Right kidney (tissue), 9 donors: Measurements from ENCODE around the gene ELF1.

Source experiments
- DNase-seq: peaks from one replicate; pipeline ENCODE4 v3.0.0-alpha.2; 2016
- long read RNA-seq, 8 donors: transcript quantifications; one replicate each; lab custom pipeline, GENCODE V29; 2026

ELF1 gene
- long read RNA-seq, donor 1, partial matches to known transcripts, result 0 of 2 reads
- long read RNA-seq, donor 1, other reads (novel, unspliced or antisense), result 0 of 2 reads
- long read RNA-seq, donor 2, result 0 reads
- long read RNA-seq, donor 3, result 0 reads
- long read RNA-seq, donor 4, partial matches to known transcripts, result 0 of 4 reads
- long read RNA-seq, donor 4, other reads (novel, unspliced or antisense), result 0 of 4 reads
- long read RNA-seq, donor 5, partial matches to known transcripts, result 83 of 102 reads
- long read RNA-seq, donor 5, other reads (novel, unspliced or antisense), result 19 of 102 reads
- long read RNA-seq, donor 6, partial matches to known transcripts, result 5 of 6 reads
- long read RNA-seq, donor 6, other reads (novel, unspliced or antisense), result 0 of 6 reads
- long read RNA-seq, donor 7, partial matches to known transcripts, result 19 of 21 reads
- long read RNA-seq, donor 7, other reads (novel, unspliced or antisense), result 0 of 21 reads
- long read RNA-seq, donor 8, partial matches to known transcripts, result 30 of 30 reads
- long read RNA-seq, donor 8, other reads (novel, unspliced or antisense), result 0 of 30 reads

DNA sequence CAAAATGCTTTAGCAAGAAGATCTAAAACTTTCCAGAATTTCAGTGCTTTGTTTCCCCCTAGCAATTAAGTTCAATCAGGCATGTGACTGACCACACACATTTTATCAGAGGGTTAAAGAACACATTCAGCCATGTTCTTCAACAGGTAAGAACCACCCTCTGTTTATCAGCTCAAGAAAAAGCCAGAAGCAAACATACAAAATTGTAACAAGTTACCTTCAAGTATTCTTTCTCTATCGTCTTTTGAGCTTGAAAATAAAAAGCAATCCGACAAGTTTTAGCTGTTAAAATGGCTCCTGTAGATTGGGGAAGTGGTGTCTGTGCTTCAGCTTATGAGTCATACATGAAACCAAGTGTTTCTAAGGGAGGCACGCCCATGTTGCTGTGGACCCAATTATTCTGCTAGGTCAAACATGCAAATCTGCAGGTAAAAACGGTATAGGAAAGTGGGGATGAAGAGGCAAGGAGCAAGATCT is at the start of gene ELF1:
TSS of gene ELF1 (minus strand) at position 306 of the 477 bp plus-strand sequence. CDS start 37,262 bp downstream, outside the sequence.
- peak; percentile 44 for DNase-seq

- DNase-seq, result no peak
These were observed 46.0 kb upstream of the ELF1 start for GRCh38 chr13:41065078-41065477.

- no peak for DNase-seq
These were observed 45.4 kb upstream of the ELF1 start for GRCh38 chr13:41064493-41064892.

GRCh38 chr13:41061914-41062837 is 43.1 kb upstream of the ELF1 start:
- DNase-seq, result peak; percentile 46

GRCh38 chr13:41061075-41061913 is 42.2 kb upstream of the ELF1 start, which contains the start of gene WBP4:
Gene WBP4 (plus strand): TSS chr13:41061509. CDS start chr13:41061674, 165 bp downstream.
- DNase-seq, result peak; percentile 100

- DNase-seq, result no peak
These were observed 41.6 kb upstream of the ELF1 start for GRCh38 chr13:41060724-41061074.

DNA sequence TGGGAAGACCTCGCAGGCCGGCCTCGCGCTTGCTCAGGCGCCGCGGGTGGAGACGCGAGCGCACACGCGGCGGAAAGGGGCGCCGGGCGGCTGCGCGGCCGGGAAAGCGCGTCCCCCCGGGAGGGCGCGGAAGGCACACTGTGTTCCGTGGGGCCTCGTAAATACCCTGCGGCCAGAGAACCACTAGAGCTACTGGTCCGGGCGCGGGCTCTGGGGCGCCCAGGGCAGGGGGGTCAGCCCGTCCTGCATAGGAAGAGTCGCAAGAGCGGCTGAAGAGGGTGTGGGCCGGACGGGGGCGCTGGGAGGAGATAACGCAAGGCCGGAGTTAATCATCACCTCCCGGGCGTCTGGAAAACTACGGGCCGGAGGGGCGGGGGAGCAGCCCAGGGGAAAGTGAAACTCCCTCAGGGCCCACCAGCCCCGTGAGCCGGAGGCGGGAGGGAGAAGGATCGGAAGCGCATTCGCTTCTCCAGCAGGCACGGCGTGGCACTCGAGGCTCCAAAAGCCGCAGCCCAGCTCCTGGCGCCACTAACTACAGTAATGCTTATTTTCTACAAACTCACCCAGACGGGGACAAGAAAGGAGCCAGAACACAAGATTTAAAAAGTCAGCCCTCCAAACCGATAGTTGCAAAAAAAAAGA is 41.1 kb upstream of the ELF1 start:
- peak; percentile 97 for DNase-seq

DNA sequence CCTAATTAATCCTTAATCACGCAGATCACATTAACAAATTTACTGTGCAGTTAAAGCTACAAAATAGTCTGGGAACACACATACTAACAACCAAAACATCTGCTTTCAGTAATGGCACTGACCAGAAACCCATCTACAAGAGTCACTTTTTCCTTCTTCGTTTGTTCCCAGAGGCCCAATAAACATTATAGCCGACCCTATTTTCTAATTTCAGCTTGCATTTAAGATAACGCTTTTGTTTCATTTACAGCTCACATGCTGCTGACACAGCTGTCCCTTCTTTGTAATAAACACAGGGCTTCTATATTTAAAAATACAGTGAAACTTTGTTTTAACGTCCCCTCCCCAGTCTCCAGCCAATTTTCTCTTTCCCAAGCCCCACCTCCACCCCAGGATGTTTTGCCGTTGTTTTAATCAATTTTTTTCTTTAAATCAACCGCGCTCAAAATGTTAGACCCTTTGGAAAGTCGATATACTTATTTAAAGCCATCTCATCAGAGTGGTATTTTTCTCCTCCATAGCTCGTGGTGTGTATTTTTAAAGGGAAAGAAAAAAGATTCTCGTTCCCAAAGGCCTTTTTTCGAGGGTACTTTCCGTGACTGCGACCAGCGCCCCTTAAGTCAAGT is 40.5 kb upstream of the ELF1 start:
- DNase-seq, result no peak

DNA sequence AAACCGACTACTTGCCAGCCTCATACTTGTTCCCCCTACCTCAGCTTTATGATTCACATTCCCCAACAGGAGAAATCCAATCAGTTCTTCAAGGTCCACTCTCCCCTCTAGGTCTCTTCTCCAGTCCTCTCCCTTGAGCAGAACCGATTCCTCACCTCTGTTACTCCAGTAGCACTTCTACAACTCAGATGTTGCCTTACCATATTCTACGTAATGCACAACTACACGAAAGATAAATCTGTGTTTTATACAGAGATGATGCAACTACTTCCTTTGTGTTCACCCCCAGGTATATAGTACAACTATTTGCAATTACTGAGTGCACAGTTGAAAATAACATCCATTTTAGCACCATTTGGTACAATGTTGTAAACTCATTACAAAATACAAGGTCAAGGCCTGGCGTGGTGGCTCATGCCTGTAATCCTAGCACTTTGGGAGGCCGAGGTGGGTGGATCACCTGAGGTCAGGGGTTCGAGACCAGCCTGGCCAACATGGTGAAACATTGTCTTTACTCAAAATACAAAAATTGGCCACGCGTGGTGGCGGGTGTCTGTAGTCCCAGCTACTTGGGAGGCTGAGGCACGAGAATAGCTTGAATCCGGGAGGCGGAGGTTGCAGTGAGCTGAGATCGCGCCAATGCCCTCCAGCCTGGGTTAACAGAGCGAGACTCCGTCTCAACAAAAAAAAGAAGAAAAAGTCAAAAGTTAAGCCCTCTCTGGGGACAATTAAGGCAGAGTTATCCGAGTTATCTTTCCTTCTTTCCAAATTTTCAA is 39.4 kb upstream of the ELF1 start:
- DNase-seq, result no peak

DNA sequence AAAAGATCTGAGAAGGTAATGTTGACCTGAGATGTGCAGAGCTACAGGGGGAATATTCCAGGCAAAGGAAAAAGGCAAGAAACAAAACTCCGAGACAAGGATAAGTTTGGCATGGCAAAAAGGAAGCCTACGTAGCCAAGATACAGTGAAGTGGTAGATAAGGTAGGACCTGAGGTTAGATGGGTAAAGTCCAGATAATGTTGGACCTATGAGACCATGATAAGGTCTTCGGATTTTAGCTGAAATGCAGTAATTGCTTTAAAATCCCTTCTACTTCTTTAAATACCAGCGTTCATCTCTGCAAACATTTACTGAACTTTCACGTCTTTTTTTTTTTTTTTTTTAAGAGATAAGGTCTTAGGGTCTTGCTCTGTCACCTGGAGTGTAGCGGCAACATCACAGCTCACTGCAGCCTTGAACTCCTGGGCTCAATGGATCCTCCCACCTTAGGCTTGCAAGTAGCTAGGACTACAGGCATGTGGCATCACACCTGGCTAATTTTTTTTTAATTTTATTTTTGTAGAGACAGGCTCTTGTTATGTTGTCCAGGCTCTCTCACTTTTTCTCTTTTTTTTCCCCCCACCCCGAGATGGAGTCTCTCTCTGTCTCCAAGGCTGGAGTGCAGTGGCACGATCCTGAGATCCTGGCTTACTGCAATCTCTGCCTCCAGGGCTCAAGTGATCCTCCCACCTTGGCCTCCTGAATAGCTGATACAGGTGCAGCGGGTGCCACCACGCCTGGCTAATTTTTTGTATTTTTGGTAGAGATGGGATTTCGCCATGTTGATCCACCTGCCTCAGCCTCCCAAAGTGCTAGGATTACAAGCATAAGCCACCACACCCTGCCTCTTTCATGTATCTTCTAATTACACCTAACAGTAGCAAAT is 38.0 kb upstream of the ELF1 start:
- no peak for DNase-seq

DNA sequence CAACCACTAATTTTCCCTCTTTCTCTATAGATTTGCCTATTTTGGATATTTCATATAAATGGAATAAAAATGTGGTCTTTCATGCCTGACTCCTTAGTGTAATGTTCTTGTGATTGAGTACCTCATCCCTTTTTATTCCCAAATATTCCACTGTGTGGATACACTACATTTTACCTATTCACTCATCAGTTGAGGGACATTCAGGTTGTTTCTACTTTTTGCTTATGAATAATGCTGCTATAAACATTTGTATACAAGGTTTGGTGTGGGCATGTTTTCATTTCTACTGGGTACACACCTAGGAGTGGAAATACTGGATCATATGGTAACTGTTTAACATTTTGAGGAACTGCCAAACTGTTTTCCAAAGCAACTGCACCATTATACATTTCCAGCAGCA is 37.1 kb upstream of the ELF1 start:
- DNase-seq, result no peak

DNA sequence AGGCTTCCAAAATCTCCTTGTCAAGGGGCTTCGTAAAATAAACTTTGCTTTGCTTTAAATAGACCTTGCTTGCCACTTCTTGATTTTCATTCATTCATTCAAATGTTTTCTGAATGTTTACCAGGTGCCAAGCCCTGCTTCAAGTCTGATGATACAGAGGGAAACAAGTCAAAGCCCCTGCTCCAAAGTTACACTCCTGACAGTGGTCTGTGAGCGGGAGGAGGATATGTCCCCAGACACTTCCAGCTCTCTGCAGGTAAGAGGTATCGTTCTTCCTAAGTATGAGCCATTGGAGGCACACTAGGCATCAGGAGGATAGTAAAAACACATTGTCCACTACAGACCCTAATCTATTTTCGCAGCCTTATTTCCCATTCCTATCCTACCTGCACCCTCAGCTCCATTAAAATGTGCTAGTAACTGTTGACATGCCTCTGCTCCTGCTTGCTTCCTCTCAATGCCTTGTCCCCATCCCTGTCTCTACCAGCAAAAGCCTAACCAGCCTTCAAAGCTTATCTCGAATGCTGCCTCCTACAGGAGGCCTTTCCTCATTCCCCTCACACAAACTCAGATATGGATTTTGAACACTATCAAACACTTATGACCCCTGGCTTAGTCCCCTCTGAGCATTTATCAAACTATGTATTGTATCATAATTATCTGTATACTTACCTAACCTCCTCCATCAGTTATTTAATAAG is 36.0 kb upstream of the ELF1 start:
- no peak for DNase-seq

DNA sequence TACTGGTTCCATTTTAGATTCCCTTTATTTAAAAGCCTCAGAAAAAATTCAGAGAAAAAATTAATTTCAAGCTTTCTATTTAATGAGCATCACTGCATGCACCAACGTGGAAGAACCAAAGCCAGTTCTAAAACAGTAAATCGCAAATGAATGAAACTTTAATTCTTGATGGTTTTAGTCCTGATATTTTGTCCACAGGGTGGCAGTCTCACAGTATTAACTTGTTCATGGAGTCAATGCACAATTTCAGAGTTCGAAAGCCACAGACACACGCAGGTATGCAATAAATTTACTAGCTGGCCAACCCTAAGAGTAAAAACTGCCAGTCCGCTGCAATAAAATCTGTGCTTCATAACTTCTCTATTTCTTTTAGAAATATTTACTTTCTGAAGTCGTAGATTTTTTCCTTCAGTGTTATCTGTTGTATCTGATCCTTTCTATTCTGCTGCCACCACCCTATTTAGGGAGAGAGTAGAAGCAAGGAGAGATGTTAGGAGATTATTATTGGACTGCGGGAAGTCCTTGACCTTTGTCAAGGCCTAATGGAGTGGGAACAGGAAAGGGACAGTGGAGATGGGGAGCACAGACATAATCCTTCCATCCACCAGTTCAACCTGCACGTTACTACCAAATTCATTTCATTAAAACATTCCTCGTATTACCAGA is 35.2 kb upstream of the ELF1 start:
- no peak for DNase-seq

DNA sequence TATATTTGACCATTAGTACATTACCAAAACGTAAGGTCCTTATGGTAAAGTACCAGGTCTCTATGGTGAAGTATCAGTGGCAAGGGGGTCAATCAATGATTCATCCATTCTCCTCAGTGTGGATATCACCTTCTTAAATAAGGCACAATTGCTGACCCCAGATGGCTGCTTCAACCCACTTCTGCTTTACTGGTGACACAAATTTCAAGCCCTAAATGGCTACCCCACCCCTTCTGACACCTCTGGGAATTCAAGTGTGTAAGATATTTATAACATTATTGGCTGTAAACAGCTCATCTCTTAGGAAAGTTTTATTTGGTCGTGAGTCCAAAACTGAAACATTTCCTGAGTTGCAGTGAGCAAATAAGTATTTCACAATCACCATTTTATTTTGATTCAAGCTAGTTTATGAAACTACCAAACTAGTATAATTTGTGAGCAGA is 34.3 kb upstream of the ELF1 start:
- DNase-seq, result no peak

DNA sequence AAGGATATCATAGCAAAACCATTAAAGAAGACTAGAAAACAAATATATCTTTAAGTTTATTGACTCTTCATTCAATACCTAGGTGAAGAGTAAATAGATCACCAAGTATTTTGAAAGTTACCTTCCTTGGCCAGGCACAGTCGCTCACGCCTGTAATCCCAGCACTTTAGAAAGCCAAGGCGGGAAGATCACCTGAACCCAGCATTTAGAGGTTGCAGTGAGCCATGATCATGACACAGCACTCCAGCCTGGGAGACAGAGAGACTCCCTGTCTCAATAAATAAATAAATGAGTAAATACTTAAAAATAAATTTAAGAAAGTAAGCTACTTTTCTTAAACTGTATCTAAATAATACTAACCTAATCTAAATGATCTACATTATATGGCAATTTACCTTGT is 33.3 kb upstream of the ELF1 start:
- no peak for DNase-seq

- DNase-seq, result no peak
These were observed 30.6 kb upstream of the ELF1 start for GRCh38 chr13:41049480-41050440.
